Measurements from ENCODE around the gene TTC39C.

- TF ChIP-seq CTCF (IDR thresholded peaks at IDR 0.05; ENCODE audit: poor library complexity): no peak
- TF ChIP-seq EZH2 (IDR thresholded peaks at IDR 0.05; ENCODE audit: borderline replicate concordance): no peak
- TF ChIP-seq EZH2phosphoT487 (IDR thresholded peaks at IDR 0.05; ENCODE audit: low read depth, severe bottlenecking, unreplicated experiment): no peak
Observed at GRCh38 chr18:24065906-24066305, 51.4 kb downstream of the TTC39C start.
